ENCODE results near the gene BOLA1. TPM values are rescaled to one million over a fixed set of nuclear protein-coding genes. Genes with fewer than 3 reads are reported as not detected.
A peak's percentile ranks its signal among the peaks of the same experiment; 100 is the strongest.

Gene BOLA1
- total and polyA plus RNA-seq, 2 donors (not counting 3 experiments of a cell fraction or from before 2014, with no cell fraction given): 10.8 to 12.2 TPM

GRCh38 chr1:149888999-149889289 is 10.4 kb upstream of the BOLA1 start:
- ChIA-PET CTCF (interaction anchor here (1.0 to 4.1 kb wide), 8 partner anchors 13 to 298 kb away, joined by 3 to 38 read pairs (median 6); no protein-coding TSS in a partner anchor), POLR2A (interaction anchor here (1.6 to 3.6 kb wide), 4 partner anchors 11 to 298 kb away, joined by 4 to 13 read pairs (median 6); partner anchors contain the start of genes BOLA1 and MTMR11)
- Histone ChIP-seq H2AFZ (ENCODE audit: low read depth, low read length) (peak overlapping the region; percentile 60), H3K27me3 (ENCODE audit: control insufficient read depth in 2 of 2, insufficient read depth in 2 of 2, low read length in 2 of 2) (no peaks in the 10 kb centered on the region), H3K9me3 (replicated peaks; ENCODE audit: control insufficient read depth, insufficient read depth, low read length) (no peaks in the 10 kb centered on the region), H3K4me2 (ENCODE audit: insufficient read depth, low read length) (peak overlapping the region; percentile 85), H4K20me1 (replicated peaks; ENCODE audit: control insufficient read depth, extremely low read depth, insufficient read depth, low read length) (no peaks in the 10 kb centered on the region), H3K9me1 (replicated peaks; ENCODE audit: control insufficient read depth, extremely low read depth, insufficient read depth, low read length) (no peaks in the 10 kb centered on the region), H3K79me2 (ENCODE audit: control insufficient read depth, insufficient read depth, low read length) (no peaks in the 10 kb centered on the region), H3K4me3 (replicated peaks in 1 of 3; ENCODE audit: insufficient read depth in 1 of 3, low read depth in 1 of 3, low read length in 3 of 3) (peak overlapping the region in 2 of 3 experiments; percentile 55 to 91), H3K36me3 (ENCODE audit: control insufficient read depth in 2 of 2, extremely low read depth in 1 of 2, insufficient read depth in 2 of 2, low read length in 2 of 2) (no peaks in the 10 kb centered on the region), H3K4me1 (ENCODE audit: control insufficient read depth, extremely low read depth, insufficient read depth, low read length) (peaks cover 16% of the 10 kb centered on the region), H3K9ac (replicated peaks; ENCODE audit: extremely low read depth, insufficient read depth, low read length) (peak overlapping the region; percentile 99), H3K27ac (ENCODE audit: insufficient read depth, low read depth, low read length) (peak overlapping the region; percentile 97)
- dilution Hi-C loops (cut with MboI; ENCODE audit: extremely low pct_ligation_motif_present, low sequenced_read_pairs) (loop anchor here (25.0 kb wide), 1 partner anchor 148 kb away; no protein-coding TSS in a partner anchor), intact Hi-C loops (cut with micrococcal nuclease) (loop anchor here (1.0 to 2.0 kb wide), 8 partner anchors 10 to 298 kb away; partner anchors contain the start of genes BOLA1, SF3B4 and VPS45)
- FAIRE-seq (no peak), DNase-seq (ENCODE audit: low read depth, low spot score) (no peak)
- BruUV-seq (replicated peaks): no TSS peak
- TF ChIP-seq JUN (IDR thresholded peaks at IDR 0.05; ENCODE audit: borderline replicate concordance, insufficient read depth, insufficient read length, low read depth) (no peak), MAX (IDR thresholded peaks at IDR 0.05; ENCODE audit: insufficient read depth, insufficient read length) (no peak), POLR2A (IDR thresholded peaks at IDR 0.05; ENCODE audit: low read depth, low read length) (no peak), POLR2AphosphoS5 (IDR thresholded peaks at IDR 0.05; ENCODE audit: insufficient read depth, low read depth, low read length) (no peak), FOS (IDR thresholded peaks at IDR 0.05; ENCODE audit: borderline replicate concordance, insufficient read depth, low read length) (no peak), GATA2 (IDR thresholded peaks at IDR 0.05; ENCODE audit: insufficient read depth, insufficient read length, low read depth, low read length) (no peak), MYC (IDR thresholded peaks at IDR 0.05; ENCODE audit: low read depth, low read length) (no peak), EZH2 (IDR thresholded peaks at IDR 0.05; ENCODE audit: borderline replicate concordance, low read depth, low read length, severe bottlenecking) (no peak), CTCF (IDR thresholded peaks at IDR 0.05; ENCODE audit: extremely low read depth in 1 of 2, insufficient read depth in 1 of 2, low read depth in 1 of 2, low read length in 2 of 2) (no peak)

All from endothelial cell of umbilical vein (primary cell).